OCI-LY3 (cell line): ENCODE data around the gene ABCC8.

Experiments
- H2AFZ ChIP-seq: fragments of 200-600, 300-600 bp; shearing (Covaris generic); 2 replicates; pipeline ENCODE4 v1.6.0; 2014; ENCODE audit warnings: antibody characterized with exemption, low read depth, low read length
- H3K27ac ChIP-seq: fragments of 200-600, 300-600 bp; sonication (generic); 2 replicates; pipeline ENCODE4 v1.5.1; 2014; ENCODE audit warnings: mild to moderate bottlenecking, low read length, moderate library complexity, mixed read lengths
- H3K27me3 ChIP-seq: fragments of 200-600, 300-600 bp; sonication (generic); 2 replicates; pipeline ENCODE4 v1.6.1; 2014; ENCODE audit warnings: low read depth, low read length, mixed read lengths
- H3K36me3 ChIP-seq: fragments of 200-600, 300-600 bp; sonication (generic); replicated peaks from 2 replicates; pipeline ENCODE3; 2014; ENCODE audit warnings: low read depth, low read length, mixed read lengths
- H3K4me1 ChIP-seq: fragments of 300-600, 200-600 bp; sonication (generic); 2 replicates; pipeline ENCODE4 v1.6.1; 2014; ENCODE audit warnings: low read length, mixed read lengths
- H3K4me2 ChIP-seq: fragments of 200-600, 300-600 bp; sonication (generic); 2 replicates; pipeline ENCODE4 v1.6.1; 2014; ENCODE audit warnings: low read length, mixed read lengths
- H3K4me3 ChIP-seq: fragments of 300-600, 200-600 bp; sonication (generic); 2 replicates; pipeline ENCODE4 v1.5.1; 2014; ENCODE audit warnings: antibody characterized with exemption, mild to moderate bottlenecking, low read length, moderate library complexity
- H3K79me2 ChIP-seq: fragments of 300-600, 200-600 bp; shearing (Covaris generic); 2 replicates; pipeline ENCODE4 v1.6.1; 2014; ENCODE audit warnings: mild to moderate bottlenecking, low read length, mixed read lengths
- H3K9ac ChIP-seq: fragments of 300-600, 200-600 bp; shearing (Covaris generic); 2 replicates; pipeline ENCODE4 v1.6.0; 2014; ENCODE audit warnings: mild to moderate bottlenecking, low read length, moderate library complexity
- H3K9me3 ChIP-seq: fragments of 200-600, 300-600 bp; shearing (Covaris generic); 2 replicates; pipeline ENCODE4 v1.6.1; 2014; ENCODE audit warnings: low read length, mixed read lengths; ENCODE audit not compliant: insufficient read depth
- H4K20me1 ChIP-seq: fragments of 200-600, 300-600 bp; sonication (generic); 2 replicates; pipeline ENCODE4 v1.6.1; 2016; ENCODE audit warnings: low read length, mixed read lengths; ENCODE audit not compliant: insufficient read depth
- EZH2phosphoT487 ChIP-seq: fragments of 200-600 bp; shearing (Covaris generic); IDR thresholded peaks from 2 replicates; pipeline ENCODE4 v1.6.1; 2018; ENCODE audit warnings: antibody characterized with exemption, mixed run types, low read depth
- TF ChIP-seq, protein P1 (sequence below): fragments of 200-600, 300-600 bp; sonication (generic); IDR thresholded peaks from 2 replicates; pipeline ENCODE4 v1.5.1; 2014; ENCODE audit warnings: antibody characterized with exemption, low read length, low read depth

Gene ABCC8

DNA sequence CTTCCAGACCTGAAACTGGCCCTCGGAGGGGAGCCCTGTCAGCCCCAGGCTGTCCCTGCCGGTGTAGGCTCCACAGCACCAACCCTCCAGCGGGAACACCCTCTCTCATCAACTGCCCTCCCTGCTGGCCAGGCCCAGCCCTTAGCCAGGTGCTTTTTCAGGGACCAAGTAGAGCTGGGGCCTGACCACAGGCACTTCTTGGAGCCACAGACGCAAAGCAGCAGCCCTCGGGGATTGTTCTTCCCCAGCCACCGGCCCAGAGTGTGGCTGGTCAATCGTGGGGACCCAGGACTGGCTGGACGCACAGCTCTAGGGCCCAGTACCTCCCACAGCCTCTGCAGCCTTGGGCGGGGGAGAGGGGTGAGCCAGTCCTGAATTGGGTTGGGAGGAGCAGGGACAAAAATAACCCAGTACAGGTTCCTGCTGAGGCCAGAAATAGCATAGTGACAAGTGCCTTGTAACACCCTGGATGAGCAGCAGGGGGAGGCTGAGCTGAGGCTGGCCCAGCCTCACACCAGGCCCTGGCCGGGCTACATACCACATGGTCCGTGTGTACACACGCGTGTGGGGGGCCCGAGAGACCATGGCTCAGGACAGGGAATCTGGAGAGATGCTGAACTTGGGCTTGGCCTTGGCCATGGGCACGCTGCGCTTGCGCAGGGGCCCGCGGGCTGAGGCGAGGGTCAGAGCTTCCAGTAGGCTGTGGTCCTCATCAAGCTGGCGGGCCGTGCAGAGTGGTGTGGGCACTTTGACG lies 90.1 kb downstream of the ABCC8 start:
- no peaks in the 10 kb centered on the region for H3K36me3 ChIP-seq
- no peak for TF ChIP-seq EZH2phosphoT487
- TF ChIP-seq, protein P1, sequence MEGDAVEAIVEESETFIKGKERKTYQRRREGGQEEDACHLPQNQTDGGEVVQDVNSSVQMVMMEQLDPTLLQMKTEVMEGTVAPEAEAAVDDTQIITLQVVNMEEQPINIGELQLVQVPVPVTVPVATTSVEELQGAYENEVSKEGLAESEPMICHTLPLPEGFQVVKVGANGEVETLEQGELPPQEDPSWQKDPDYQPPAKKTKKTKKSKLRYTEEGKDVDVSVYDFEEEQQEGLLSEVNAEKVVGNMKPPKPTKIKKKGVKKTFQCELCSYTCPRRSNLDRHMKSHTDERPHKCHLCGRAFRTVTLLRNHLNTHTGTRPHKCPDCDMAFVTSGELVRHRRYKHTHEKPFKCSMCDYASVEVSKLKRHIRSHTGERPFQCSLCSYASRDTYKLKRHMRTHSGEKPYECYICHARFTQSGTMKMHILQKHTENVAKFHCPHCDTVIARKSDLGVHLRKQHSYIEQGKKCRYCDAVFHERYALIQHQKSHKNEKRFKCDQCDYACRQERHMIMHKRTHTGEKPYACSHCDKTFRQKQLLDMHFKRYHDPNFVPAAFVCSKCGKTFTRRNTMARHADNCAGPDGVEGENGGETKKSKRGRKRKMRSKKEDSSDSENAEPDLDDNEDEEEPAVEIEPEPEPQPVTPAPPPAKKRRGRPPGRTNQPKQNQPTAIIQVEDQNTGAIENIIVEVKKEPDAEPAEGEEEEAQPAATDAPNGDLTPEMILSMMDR: peak; percentile 61
- H3K79me2 ChIP-seq: no peaks in the 10 kb centered on the region
- H3K9me3 ChIP-seq: no peaks in the 10 kb centered on the region
- H3K4me3 ChIP-seq: no peak overlapping the region
- H2AFZ ChIP-seq: no peak overlapping the region
- peaks cover 11% of the 10 kb centered on the region for H4K20me1 ChIP-seq
- H3K4me2 ChIP-seq: no peak overlapping the region
- peaks cover 12% of the 10 kb centered on the region for H3K4me1 ChIP-seq
- peaks cover 28% of the 10 kb centered on the region for H3K27me3 ChIP-seq
- no peak overlapping the region for H3K27ac ChIP-seq
- no peak overlapping the region for H3K9ac ChIP-seq

DNA sequence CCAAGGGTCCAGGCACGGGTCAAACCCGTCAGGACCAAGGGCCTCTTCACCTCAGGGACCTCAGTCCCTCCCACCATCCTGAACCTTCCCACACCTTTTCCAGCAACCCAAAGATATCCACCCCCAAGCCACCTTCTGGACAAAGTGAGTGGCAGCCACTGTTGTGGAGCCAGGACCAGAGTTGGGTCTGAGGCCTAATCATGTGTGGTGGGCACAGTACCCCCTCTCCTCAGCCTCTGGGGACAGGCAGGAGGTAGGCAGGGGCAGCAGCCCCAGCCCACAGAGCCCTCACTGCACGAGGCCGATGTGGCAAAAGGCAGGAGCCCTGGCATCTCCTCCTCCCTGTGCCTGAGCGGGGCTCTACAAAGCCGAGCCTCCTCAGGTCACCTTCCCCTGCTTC lies 90.7 kb downstream of the ABCC8 start:
- no peak overlapping the region for H3K9ac ChIP-seq

DNA sequence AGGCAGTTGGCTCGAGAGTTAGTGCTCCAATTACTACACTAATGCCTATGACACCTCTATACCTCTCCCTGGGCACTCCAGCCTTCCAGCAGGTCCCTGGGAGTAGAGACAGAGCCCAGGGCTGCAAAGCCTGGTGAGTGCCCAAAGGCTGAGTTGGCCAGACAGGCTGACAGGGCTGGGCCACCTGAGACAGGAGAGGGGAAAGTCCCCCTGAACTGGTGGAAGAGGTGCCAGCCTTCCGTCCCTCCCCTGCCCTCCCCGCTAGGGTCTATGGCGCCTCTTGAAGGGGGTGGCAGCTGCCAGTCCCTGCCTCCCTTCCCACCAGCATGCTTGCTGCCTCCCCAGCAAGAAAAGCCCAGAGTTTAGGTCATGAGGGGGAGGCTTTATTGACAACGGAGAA lies 91.2 kb downstream of the ABCC8 start:
- H2AFZ ChIP-seq: no peak overlapping the region
- H3K9me3 ChIP-seq: no peaks in the 10 kb centered on the region
- H4K20me1 ChIP-seq: peaks cover 11% of the 10 kb centered on the region
- no peak overlapping the region for H3K9ac ChIP-seq
- TF ChIP-seq, protein P1: no peak
- TF ChIP-seq EZH2phosphoT487: no peak
- no peak overlapping the region for H3K27ac ChIP-seq
- no peaks in the 10 kb centered on the region for H3K36me3 ChIP-seq
- peaks cover 7% of the 10 kb centered on the region for H3K4me1 ChIP-seq
- no peak overlapping the region for H3K4me3 ChIP-seq
- no peaks in the 10 kb centered on the region for H3K79me2 ChIP-seq
- H3K4me2 ChIP-seq: no peak overlapping the region
- H3K27me3 ChIP-seq: peaks cover 30% of the 10 kb centered on the region

More for the DNA sequence above, 90.7 kb downstream of the ABCC8 start:
- no peaks in the 10 kb centered on the region for H3K79me2 ChIP-seq
- peaks cover 11% of the 10 kb centered on the region for H4K20me1 ChIP-seq
- no peak overlapping the region for H3K27ac ChIP-seq
- H2AFZ ChIP-seq: no peak overlapping the region
- TF ChIP-seq, protein P1: no peak
- no peaks in the 10 kb centered on the region for H3K9me3 ChIP-seq
- peaks cover 7% of the 10 kb centered on the region for H3K4me1 ChIP-seq
- H3K4me3 ChIP-seq: no peak overlapping the region
- no peak overlapping the region for H3K4me2 ChIP-seq
- no peaks in the 10 kb centered on the region for H3K36me3 ChIP-seq
- H3K27me3 ChIP-seq: peaks cover 29% of the 10 kb centered on the region

DNA sequence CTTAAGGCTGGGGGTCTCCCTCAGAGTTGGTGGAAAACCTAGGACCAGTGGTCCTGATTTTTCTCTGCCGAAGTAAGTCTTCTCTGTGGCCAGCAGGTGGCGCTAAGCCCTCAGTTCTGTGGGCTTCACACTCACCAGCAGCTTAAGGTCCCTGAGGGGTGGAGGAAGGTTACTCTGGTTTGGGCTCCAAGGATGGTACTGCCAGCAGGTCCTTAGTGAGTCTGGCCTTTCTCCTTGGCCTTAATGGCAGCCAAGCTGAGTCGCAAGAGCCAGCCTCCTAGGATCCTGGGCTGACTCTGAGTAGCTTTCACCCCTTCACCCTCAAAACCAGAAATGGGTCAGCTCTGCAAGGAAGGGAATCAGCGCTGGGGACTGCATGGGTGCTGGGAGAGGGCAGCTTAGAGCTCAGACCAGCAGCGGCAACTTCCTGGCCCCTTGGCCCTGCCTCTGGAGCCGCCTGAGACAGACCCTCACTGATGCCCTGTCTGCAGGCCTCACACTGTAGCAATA lies 92.6 kb downstream of the ABCC8 start:
- Histone ChIP-seq H3K36me3 (no peaks in the 10 kb centered on the region), H3K4me3 (no peak overlapping the region), H3K9ac (no peak overlapping the region), H3K27me3 (peaks cover 33% of the 10 kb centered on the region), H3K4me2 (no peak overlapping the region), H4K20me1 (peaks cover 11% of the 10 kb centered on the region), H2AFZ (no peak overlapping the region), H3K9me3 (no peaks in the 10 kb centered on the region), H3K4me1 (no peaks in the 10 kb centered on the region), H3K79me2 (no peaks in the 10 kb centered on the region), H3K27ac (no peak overlapping the region)
- TF ChIP-seq EZH2phosphoT487: no peak
- TF ChIP-seq, protein P1: peak; percentile 94
